Left renal cortex interstitium (tissue), 4 donors: ENCODE measurements around the gene SST. TPM values are rescaled to one million over a fixed set of nuclear protein-coding genes. Genes with fewer than 3 reads are reported as not detected.
A peak's percentile ranks its signal among the peaks of the same experiment; 100 is the strongest.
"Not testable (repeated sequence)": the region's sequence is repeated elsewhere in the genome, so short reads cannot be mapped to it uniquely, and the experiment has no call there.

ENCODE experiments used
- DNase-seq, 4 donors: peaks; one replicate each; pipeline ENCODE4 v3.0.0-alpha.2; 2013; ENCODE audit warnings: low read depth in 4 of 4, low spot score in 2 of 4, missing footprints in 1 of 4
- polyA plus RNA-seq, 4 donors: library from polyadenylated mRNA; unstranded; fragments of 120-200 nt; gene quantifications; one replicate each; pipeline ENCODE4 v1.2.1, GENCODE V29; 2013; ENCODE audit not compliant: insufficient read length in 4 of 4

The SST gene
- polyA plus RNA-seq, 4 donors: 0.37 to 3.3 (median 0.48) TPM; not detected in 1

DNA sequence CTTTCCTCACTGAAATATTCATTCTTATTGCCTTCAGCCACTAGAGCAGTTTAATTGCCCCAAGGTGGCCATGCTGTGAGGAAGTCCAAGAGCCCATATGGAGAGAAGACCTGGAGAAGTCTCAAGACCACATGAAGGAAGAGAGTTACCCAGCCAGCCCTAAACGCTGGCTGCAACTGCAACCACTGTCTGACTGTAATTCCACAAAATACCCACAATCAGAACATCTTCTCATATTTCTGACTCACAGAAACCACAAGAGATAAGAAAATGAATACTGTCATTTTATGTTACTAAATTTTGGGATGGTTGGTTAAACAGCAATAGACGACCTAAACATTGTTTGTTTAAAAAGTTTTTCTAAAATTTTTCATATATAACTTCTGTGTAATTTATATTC, 14.7 kb upstream of the SST start:
- no peak for DNase-seq

DNA sequence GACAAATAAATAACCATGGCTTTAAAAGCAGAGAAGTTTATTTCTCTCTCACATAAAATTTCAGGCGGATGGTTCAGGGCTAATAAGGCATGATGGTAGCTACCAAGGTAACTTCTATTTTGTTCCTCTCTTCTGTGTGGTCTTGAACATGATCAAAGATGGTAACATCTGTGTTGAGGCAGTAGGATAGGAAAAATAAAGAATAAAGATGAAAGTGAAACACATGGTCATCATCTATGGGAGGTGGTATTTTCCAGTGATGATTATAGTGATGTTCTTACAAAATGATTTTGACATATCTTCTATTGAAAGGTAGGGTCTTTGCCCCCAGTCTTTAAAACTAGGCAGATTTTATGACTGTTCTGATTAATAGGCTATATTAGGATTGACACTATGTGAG, 14.2 kb upstream of the SST start:
- DNase-seq: no peak

GRCh38 chr3:187681756-187682155, 11.6 kb upstream of the SST start:
- DNase-seq: not testable (repeated sequence)

- peak in 3 of 4 donors; percentile 42 to 62 (median 46) for DNase-seq
Observed at GRCh38 chr3:187679638-187680396, 9.6 kb upstream of the SST start.

DNA sequence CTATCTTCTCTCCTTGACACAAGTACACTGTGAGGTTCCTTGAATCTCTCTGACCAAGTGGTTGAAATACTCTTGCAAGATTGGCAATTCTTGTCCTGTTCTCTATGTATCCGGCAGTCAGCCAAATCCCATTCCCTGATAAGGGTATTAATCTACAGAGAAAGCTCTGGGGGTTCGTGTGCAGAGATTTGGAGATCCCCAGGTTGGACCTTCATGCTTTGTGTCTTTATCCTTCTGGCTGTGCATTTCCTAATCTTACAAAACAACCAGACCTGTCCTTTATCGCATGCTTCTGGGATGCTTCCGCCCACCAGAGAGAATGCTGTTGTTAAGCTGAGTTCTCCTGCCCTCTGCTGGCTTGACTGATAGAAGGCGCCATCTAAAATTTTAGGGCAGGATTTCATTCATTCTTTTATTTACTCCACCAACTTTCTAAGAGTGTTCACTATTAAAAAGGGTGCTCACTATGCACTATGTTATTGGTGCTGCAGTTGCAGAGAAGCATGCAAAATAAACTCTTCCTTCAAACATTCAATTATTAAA, 8.6 kb upstream of the SST start:
- DNase-seq: peak in 2 of 4 donors; percentile 26 to 57

GRCh38 chr3:187677604-187678003, 7.4 kb upstream of the SST start:
- DNase-seq: no peak

DNA sequence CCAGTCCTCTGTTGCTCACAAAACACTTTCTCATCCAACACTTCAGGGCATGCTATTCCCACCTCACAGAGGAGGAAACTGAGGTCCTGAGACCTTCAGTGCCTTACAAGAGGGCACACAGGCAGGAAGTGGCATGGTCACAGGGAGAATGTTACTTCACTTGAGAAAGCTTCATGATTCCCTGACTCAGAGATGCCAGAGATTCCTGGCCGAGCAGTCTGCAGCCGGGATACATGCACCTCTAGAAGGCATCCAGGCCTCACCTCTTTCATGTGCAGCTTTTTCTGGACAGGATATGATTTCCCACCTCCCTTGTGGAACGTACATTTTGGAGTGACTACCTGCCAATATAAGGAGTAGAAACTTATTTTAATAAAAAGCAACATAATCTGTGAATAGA, 2.8 kb upstream of the SST start:
- no peak for DNase-seq

- no peak for DNase-seq
Observed at GRCh38 chr3:187667526-187667925, 2.7 kb downstream of the SST start.

- DNase-seq: no peak
Observed at GRCh38 chr3:187665764-187666402, 4.3 kb downstream of the SST start.

DNA sequence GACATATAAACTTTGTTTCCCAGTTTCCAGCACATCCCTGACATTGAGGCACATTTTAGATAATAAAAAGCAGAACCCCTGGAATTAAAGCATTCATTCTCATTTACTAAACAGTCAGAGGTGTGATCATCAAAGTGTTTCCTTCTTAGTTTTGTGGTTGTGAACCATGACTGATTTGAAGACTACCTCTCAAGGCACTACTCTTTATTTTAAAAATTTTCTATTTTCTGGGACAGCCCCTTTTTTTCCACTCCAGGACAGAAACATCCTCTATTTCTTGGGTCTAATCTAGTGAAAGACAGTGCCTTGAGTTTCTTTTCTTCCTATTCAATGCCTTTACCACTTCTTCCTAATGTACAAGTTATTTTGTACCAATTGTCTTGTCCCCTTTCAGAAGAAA, 5.2 kb downstream of the SST start:
- no peak for DNase-seq

- no peak for DNase-seq
Observed at GRCh38 chr3:187662848-187663409, 7.3 kb downstream of the SST start.

DNA sequence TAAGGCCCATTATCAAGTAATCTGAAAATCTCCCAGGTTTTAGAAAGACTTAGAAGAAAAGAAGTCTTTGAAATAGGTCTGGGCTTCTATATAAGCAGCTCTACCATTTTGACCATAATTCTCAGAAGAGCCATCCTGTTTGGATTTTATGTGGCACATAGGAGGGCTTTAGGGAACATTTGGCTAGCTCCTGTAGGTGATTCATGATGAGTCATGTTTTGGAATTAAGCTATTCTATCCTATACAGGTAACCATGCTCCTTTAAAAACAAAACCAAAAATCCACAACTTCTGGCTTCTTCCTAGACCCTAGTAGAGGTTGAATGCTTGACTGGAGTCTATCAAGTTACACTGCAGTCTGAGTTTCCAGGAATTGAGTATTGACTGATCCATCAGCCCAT, 8.9 kb downstream of the SST start:
- DNase-seq: no peak

- no peak for DNase-seq
Observed at GRCh38 chr3:187651282-187651681, 18.9 kb downstream of the SST start.

DNA sequence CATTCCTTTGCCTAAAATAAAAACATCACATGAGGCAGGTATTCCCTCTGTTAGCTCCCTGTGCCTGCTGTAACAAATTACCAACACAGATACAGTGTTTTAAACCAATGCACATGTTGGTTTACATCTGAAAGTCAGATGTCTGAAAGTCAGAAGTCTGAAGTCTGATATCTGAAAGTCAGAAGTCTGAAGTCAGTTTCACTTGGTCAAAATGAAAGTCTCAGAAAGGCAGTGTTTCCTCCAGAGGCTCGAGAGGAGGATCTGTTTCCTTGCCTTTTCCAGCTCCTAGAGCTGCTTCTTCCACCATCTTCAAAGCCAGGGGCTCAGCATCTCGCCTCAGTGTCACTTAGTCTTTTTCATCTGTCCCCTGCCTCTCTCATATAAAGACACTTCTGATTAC, 22.0 kb downstream of the SST start:
- DNase-seq: no peak

- DNase-seq: no peak
Observed at GRCh38 chr3:187646906-187647660, 23.1 kb downstream of the SST start.

DNA sequence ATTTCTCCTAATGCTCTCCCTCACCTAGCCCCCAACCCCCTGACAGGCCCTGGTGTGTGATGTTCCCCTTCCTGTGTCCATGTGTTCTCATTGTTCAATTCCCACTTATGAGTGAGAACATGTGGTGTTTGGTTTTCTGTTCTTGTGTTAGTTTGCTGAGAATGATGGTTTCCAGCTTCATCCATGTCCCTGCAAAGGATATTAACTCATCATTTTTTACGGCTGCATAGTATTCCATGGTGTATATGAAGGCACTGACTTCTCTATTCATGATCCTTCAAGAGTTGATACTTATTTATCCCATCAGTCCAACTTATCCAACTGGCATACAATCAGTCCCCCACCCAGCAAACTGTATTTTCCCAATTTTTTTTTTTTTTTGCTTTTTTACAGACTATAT, 24.8 kb downstream of the SST start:
- not testable (repeated sequence) for DNase-seq

DNA sequence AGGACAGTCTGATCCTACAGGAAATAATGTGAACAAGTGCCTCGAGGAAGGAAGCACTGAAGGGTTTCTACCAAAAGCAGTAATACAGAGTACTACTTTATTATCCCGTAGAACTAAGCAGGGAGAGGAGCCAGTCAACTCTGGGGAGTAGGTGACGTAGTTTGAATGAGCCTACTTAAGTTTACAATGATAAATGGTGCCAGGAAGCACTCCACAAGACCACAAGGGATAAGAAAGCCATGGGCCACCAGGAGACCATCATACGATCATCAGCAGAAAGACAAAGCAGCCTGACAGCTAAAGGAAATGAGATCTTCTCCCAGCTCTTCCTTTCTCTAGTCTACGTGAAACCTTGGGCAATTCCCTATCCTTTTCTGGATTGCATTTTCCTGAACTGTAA, 27.3 kb downstream of the SST start:
- DNase-seq: no peak

GRCh38 chr3:187641320-187642016, 28.7 kb downstream of the SST start:
- no peak for DNase-seq

- no peak for DNase-seq
Observed at GRCh38 chr3:187640569-187641059, 29.6 kb downstream of the SST start.

GRCh38 chr3:187639927-187640568, 30.1 kb downstream of the SST start:
- DNase-seq: no peak
